Measurements from ENCODE around the gene CCDC192. TPM values are rescaled to one million over a fixed set of nuclear protein-coding genes. Genes with fewer than 3 reads are reported as not detected.

CCDC192 gene
- total and polyA plus RNA-seq, 2 donors (not counting 3 experiments of a cell fraction or from before 2014, with no cell fraction given): not detected

GRCh38 chr5:127664093-127664492, 39.1 kb upstream of the CCDC192 start:
- no peak for FAIRE-seq
- H3K4me1 ChIP-seq (ENCODE audit: control insufficient read depth, extremely low read depth, insufficient read depth, low read length): no peaks in the 10 kb centered on the region
- H3K27ac ChIP-seq (ENCODE audit: insufficient read depth, low read depth, low read length): no peak overlapping the region
- ChIA-PET CTCF (interaction anchor here (1.0 kb wide), 1 partner anchor 8 kb away, joined by 3 read pairs; no protein-coding TSS in a partner anchor), POLR2A (no interaction called here)
- dilution Hi-C loops (cut with MboI; ENCODE audit: extremely low pct_ligation_motif_present, low sequenced_read_pairs) (no loop called here), intact Hi-C loops (cut with micrococcal nuclease) (no loop called here)
- peaks cover 0 to 1% of the 10 kb centered on the region in 2 experiments for H3K27me3 ChIP-seq (ENCODE audit: control insufficient read depth in 2 of 2, insufficient read depth in 2 of 2, low read length in 2 of 2)
- no peaks in the 10 kb centered on the region for H3K79me2 ChIP-seq (ENCODE audit: control insufficient read depth, insufficient read depth, low read length)
- H3K36me3 ChIP-seq (ENCODE audit: control insufficient read depth in 2 of 2, extremely low read depth in 1 of 2, insufficient read depth in 2 of 2, low read length in 2 of 2): no peaks in the 10 kb centered on the region
- H3K4me2 ChIP-seq (ENCODE audit: insufficient read depth, low read length): no peak overlapping the region
- no peaks in the 10 kb centered on the region for H3K9me1 ChIP-seq (replicated peaks; ENCODE audit: control insufficient read depth, extremely low read depth, insufficient read depth, low read length)
- H3K9me3 ChIP-seq (replicated peaks; ENCODE audit: control insufficient read depth, insufficient read depth, low read length): no peaks in the 10 kb centered on the region
- no TSS peak for BruUV-seq (replicated peaks)
- H2AFZ ChIP-seq (ENCODE audit: low read depth, low read length): no peak overlapping the region
- H4K20me1 ChIP-seq (replicated peaks; ENCODE audit: control insufficient read depth, extremely low read depth, insufficient read depth, low read length): no peaks in the 10 kb centered on the region
- TF ChIP-seq JUN (IDR thresholded peaks at IDR 0.05; ENCODE audit: borderline replicate concordance, insufficient read depth, insufficient read length, low read depth) (no peak), POLR2A (IDR thresholded peaks at IDR 0.05; ENCODE audit: low read depth, low read length) (no peak), MYC (IDR thresholded peaks at IDR 0.05; ENCODE audit: low read depth, low read length) (no peak), POLR2AphosphoS5 (IDR thresholded peaks at IDR 0.05; ENCODE audit: insufficient read depth, low read depth, low read length) (no peak), FOS (IDR thresholded peaks at IDR 0.05; ENCODE audit: borderline replicate concordance, insufficient read depth, low read length) (no peak), GATA2 (IDR thresholded peaks at IDR 0.05; ENCODE audit: insufficient read depth, insufficient read length, low read depth, low read length) (no peak), EZH2 (IDR thresholded peaks at IDR 0.05; ENCODE audit: borderline replicate concordance, low read depth, low read length, severe bottlenecking) (no peak)
- TF ChIP-seq, protein P1, sequence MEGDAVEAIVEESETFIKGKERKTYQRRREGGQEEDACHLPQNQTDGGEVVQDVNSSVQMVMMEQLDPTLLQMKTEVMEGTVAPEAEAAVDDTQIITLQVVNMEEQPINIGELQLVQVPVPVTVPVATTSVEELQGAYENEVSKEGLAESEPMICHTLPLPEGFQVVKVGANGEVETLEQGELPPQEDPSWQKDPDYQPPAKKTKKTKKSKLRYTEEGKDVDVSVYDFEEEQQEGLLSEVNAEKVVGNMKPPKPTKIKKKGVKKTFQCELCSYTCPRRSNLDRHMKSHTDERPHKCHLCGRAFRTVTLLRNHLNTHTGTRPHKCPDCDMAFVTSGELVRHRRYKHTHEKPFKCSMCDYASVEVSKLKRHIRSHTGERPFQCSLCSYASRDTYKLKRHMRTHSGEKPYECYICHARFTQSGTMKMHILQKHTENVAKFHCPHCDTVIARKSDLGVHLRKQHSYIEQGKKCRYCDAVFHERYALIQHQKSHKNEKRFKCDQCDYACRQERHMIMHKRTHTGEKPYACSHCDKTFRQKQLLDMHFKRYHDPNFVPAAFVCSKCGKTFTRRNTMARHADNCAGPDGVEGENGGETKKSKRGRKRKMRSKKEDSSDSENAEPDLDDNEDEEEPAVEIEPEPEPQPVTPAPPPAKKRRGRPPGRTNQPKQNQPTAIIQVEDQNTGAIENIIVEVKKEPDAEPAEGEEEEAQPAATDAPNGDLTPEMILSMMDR (IDR thresholded peaks at IDR 0.05; ENCODE audit: extremely low read depth in 1 of 2, insufficient read depth in 1 of 2, low read depth in 1 of 2, low read length in 2 of 2): no peak
- TF ChIP-seq, protein P2, sequence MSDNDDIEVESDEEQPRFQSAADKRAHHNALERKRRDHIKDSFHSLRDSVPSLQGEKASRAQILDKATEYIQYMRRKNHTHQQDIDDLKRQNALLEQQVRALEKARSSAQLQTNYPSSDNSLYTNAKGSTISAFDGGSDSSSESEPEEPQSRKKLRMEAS (IDR thresholded peaks at IDR 0.05; ENCODE audit: insufficient read depth, insufficient read length): no peak
- H3K4me3 ChIP-seq (replicated peaks in 1 of 3; ENCODE audit: insufficient read depth in 1 of 3, low read depth in 1 of 3, low read length in 3 of 3): no peak overlapping the region
- DNase-seq (ENCODE audit: low read depth, low spot score): no peak
- no peak overlapping the region for H3K9ac ChIP-seq (replicated peaks; ENCODE audit: extremely low read depth, insufficient read depth, low read length)

Measured in endothelial cell of umbilical vein (primary cell).